GM20431 (cell line): ENCODE measurements around the gene KIAA1958.

Experiments
- in situ Hi-C: fragments of 300-500 bp; cut with MseI, MboI; formaldehyde crosslinking; loops from one replicate; pipeline ENCODE4 v1.15.0; 2020; ENCODE audit warnings: low sequenced_read_pairs; ENCODE audit not compliant: unreplicated experiment

Gene KIAA1958

DNA sequence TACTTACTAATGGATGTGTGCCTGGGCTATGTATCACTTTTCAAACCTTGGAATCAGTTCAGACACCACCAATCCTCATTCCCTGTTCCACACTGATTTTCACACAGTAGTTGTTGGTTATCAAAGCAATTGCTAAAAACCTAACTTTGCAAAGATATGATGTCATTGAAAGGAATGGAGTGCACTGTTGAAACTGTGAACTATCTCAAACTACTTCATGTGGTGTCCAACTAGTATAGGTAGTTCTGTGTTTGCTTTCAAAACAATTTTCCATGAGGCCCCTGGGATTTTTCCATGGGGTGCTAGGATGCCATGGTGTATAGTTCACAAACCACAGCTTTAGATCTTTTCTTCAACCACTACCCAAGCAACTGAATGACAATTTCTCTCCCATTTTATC lies 213.5 kb downstream of the KIAA1958 start:
- in situ Hi-C loops: no loop called here

GRCh38 chr9:112703304-112703703 lies 216.7 kb downstream of the KIAA1958 start:
- in situ Hi-C loops: no loop called here

GRCh38 chr9:112705768-112706427 lies 219.3 kb downstream of the KIAA1958 start:
- in situ Hi-C loops: no loop called here

GRCh38 chr9:112711050-112711689 lies 224.5 kb downstream of the KIAA1958 start:
- in situ Hi-C loops: no loop called here

GRCh38 chr9:112712678-112713077 lies 226.1 kb downstream of the KIAA1958 start:
- in situ Hi-C loops: no loop called here

DNA sequence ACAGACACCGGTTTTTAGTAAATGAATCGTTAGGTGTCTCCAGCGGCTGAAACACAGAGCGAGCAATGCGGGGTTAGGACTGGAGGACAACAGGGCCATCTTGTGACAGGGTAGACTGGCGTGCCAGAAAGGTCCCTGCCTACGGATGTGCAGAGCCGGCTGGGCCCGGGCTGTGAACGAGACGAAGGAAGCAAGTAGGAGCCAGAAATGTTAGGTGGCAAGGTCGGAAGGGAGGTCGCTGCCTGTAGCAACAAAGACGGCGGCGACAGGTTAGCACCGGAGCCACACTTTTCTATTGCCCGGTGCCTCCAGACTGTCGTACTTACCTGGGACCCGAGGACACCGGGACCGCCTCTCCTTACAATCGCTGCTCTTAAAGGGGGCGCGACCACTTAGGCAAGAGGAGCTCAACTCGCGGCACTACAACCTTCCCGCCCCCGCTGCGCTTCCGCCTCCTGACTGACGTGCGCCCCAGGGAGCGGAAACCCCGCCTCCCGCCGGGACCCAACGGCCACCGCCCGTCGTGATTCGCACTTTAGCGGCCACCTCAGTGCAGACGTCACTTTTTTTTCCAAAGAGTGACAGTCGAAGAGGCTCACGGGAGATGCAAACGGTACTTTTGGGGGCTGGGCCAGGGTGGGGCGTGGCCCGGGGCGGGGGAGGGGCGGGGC lies 231.2 kb downstream of the KIAA1958 start, which contains the start of gene INIP:
Gene INIP (minus strand): TSS at position 457 of the 671 bp plus-strand sequence. CDS start 1,632 bp downstream, outside the sequence.
- in situ Hi-C loops: no loop called here
